ENCODE data around the gene NPM3. TPM values are rescaled to one million over a fixed set of nuclear protein-coding genes. Genes with fewer than 3 reads are reported as not detected.
A peak's percentile ranks its signal among the peaks of the same experiment; 100 is the strongest.

NPM3 gene
- total RNA-seq, 1 donor from 2014 or later: 158 TPM

- Histone ChIP-seq H3K36me3 (ENCODE audit: control insufficient read depth, insufficient read depth, low read length) (no peaks in the 10 kb centered on the region), H3K4me3 (ENCODE audit: low read depth, low read length) (no peak overlapping the region), H3K27me3 (ENCODE audit: control insufficient read depth, insufficient read depth, low read length) (peaks cover 6% of the 10 kb centered on the region)
- DNase-seq (ENCODE audit: low read depth): no peak
- TF ChIP-seq CTCF (IDR thresholded peaks at IDR 0.05; ENCODE audit: insufficient read depth, low read length, severe bottlenecking): no peak
- FAIRE-seq: no peak
Observed at GRCh38 chr10:101758858-101759257, 24.4 kb downstream of the NPM3 start.

GRCh38 chr10:101752241-101752640 is 31.0 kb downstream of the NPM3 start:
- no peak for FAIRE-seq
- Histone ChIP-seq H3K4me3 (ENCODE audit: low read depth, low read length) (no peak overlapping the region), H3K27me3 (ENCODE audit: control insufficient read depth, insufficient read depth, low read length) (peaks cover 9% of the 10 kb centered on the region), H3K36me3 (ENCODE audit: control insufficient read depth, insufficient read depth, low read length) (no peaks in the 10 kb centered on the region)
- TF ChIP-seq CTCF (IDR thresholded peaks at IDR 0.05; ENCODE audit: insufficient read depth, low read length, severe bottlenecking): no peak
- no peak for DNase-seq (ENCODE audit: low read depth)

- no peak overlapping the region for H3K4me3 ChIP-seq (ENCODE audit: low read depth, low read length)
- peaks cover 9% of the 10 kb centered on the region for H3K27me3 ChIP-seq (ENCODE audit: control insufficient read depth, insufficient read depth, low read length)
- DNase-seq (ENCODE audit: low read depth): no peak
- TF ChIP-seq CTCF (IDR thresholded peaks at IDR 0.05; ENCODE audit: insufficient read depth, low read length, severe bottlenecking): no peak
- H3K36me3 ChIP-seq (ENCODE audit: control insufficient read depth, insufficient read depth, low read length): no peaks in the 10 kb centered on the region
- FAIRE-seq: peak; percentile 28
Observed at GRCh38 chr10:101749047-101750016, 33.9 kb downstream of the NPM3 start.

- no peak for FAIRE-seq
- DNase-seq (ENCODE audit: low read depth): no peak
- no peaks in the 10 kb centered on the region for H3K36me3 ChIP-seq (ENCODE audit: control insufficient read depth, insufficient read depth, low read length)
- no peak for TF ChIP-seq CTCF (IDR thresholded peaks at IDR 0.05; ENCODE audit: insufficient read depth, low read length, severe bottlenecking)
- H3K27me3 ChIP-seq (ENCODE audit: control insufficient read depth, insufficient read depth, low read length): peaks cover 10% of the 10 kb centered on the region
- H3K4me3 ChIP-seq (ENCODE audit: low read depth, low read length): no peak overlapping the region
Observed at GRCh38 chr10:101748496-101748895, 34.8 kb downstream of the NPM3 start.

GRCh38 chr10:101745074-101745696 is 38.1 kb downstream of the NPM3 start:
- FAIRE-seq: no peak
- H3K4me3 ChIP-seq (ENCODE audit: low read depth, low read length): no peak overlapping the region
- no peak for DNase-seq (ENCODE audit: low read depth)
- H3K27me3 ChIP-seq (ENCODE audit: control insufficient read depth, insufficient read depth, low read length): peaks cover 5% of the 10 kb centered on the region
- no peak for TF ChIP-seq CTCF (IDR thresholded peaks at IDR 0.05; ENCODE audit: insufficient read depth, low read length, severe bottlenecking)
- H3K36me3 ChIP-seq (ENCODE audit: control insufficient read depth, insufficient read depth, low read length): no peaks in the 10 kb centered on the region

All from bronchial epithelial cell (primary cell).